DND-41 (cell line): ENCODE measurements around the gene EMP2.
"Not testable (repeated sequence)": the region's sequence is repeated elsewhere in the genome, so short reads cannot be mapped to it uniquely, and the experiment has no call there.

ENCODE experiments used
- ATAC-seq: fragments of 200-7000 bp; cut with Tn5 transposase; 3 replicates; pipeline ENCODE4 v1.9.1; 2021; ENCODE audit warnings: low read depth; ENCODE audit not compliant: insufficient read depth
- DNase-seq: peaks from one replicate; pipeline ENCODE4 v3.0.0-alpha.2; 2020
- H2AFZ ChIP-seq: 2 replicates; pipeline ENCODE4 v1.6.0; 2012; ENCODE audit warnings: low read depth, low read length
- H3K27ac ChIP-seq: 2 replicates; pipeline ENCODE4 v1.5.1; 2012; ENCODE audit warnings: low read length, inconsistent platforms
- H3K27me3 ChIP-seq: fragments of 200-600 bp; sonication (generic); 2 replicates; pipeline ENCODE4 v1.6.0; 2012; ENCODE audit warnings: low read length, mild to moderate bottlenecking, inconsistent platforms; ENCODE audit not compliant: insufficient read depth, poor library complexity
- H3K36me3 ChIP-seq: 2 replicates; pipeline ENCODE4 v1.5.1; 2012; ENCODE audit warnings: low read length, inconsistent platforms; ENCODE audit not compliant: insufficient read depth
- H3K4me1 ChIP-seq: 2 replicates; pipeline ENCODE4 v1.5.1; 2012; ENCODE audit warnings: mild to moderate bottlenecking, low read length; ENCODE audit not compliant: insufficient read depth
- H3K4me2 ChIP-seq: 2 replicates; pipeline ENCODE4 v1.6.0; 2012; ENCODE audit warnings: mild to moderate bottlenecking, moderate library complexity, low read length, inconsistent platforms; ENCODE audit not compliant: insufficient read depth
- H3K4me3 ChIP-seq, 2 experiments: fragments of 200-600 bp in 1 of 2; shearing (Covaris generic) in 1 of 2; 2 replicates each; pipeline ENCODE4 v1.5.1; 2012 to 2016; ENCODE audit warnings: inconsistent platforms in 2 of 2, low read length in 2 of 2, mild to moderate bottlenecking in 2 of 2, low read depth in 1 of 2, moderate library complexity in 1 of 2
- H3K79me2 ChIP-seq: 2 replicates; pipeline ENCODE4 v1.6.0; 2012; ENCODE audit warnings: low read length, inconsistent platforms; ENCODE audit not compliant: insufficient read depth
- H3K9ac ChIP-seq: 2 replicates; pipeline ENCODE4 v1.6.0; 2012; ENCODE audit warnings: low read depth, mild to moderate bottlenecking, inconsistent platforms, low read length, moderate library complexity
- H3K9me3 ChIP-seq: 2 replicates; pipeline ENCODE4 v1.5.1; 2012; ENCODE audit warnings: low read length, moderate library complexity, mild to moderate bottlenecking, inconsistent platforms; ENCODE audit not compliant: insufficient read depth, severe bottlenecking
- H4K20me1 ChIP-seq: 2 replicates; pipeline ENCODE4 v1.6.0; 2012; ENCODE audit warnings: low read length; ENCODE audit not compliant: insufficient read depth
- CTCF ChIP-seq: IDR thresholded peaks from 2 replicates; pipeline ENCODE4 v1.5.1; 2012; ENCODE audit warnings: borderline replicate concordance, low read length, moderate library complexity, mild to moderate bottlenecking; ENCODE audit not compliant: poor library complexity, severe bottlenecking; ENCODE audit errors: extremely low read depth
- EZH2 ChIP-seq: IDR thresholded peaks from 3 replicates; pipeline ENCODE4 v1.6.1; 2012; ENCODE audit warnings: borderline replicate concordance, low read depth, mild to moderate bottlenecking, moderate library complexity, low read length, inconsistent platforms; ENCODE audit not compliant: severe bottlenecking

The EMP2 gene

GRCh38 chr16:10564591-10564990 lies 15.8 kb downstream of the EMP2 start:
- Histone ChIP-seq H3K79me2 (no peaks in the 10 kb centered on the region), H3K4me1 (no peaks in the 10 kb centered on the region), H3K4me3 (no peak overlapping the region), H4K20me1 (no peaks in the 10 kb centered on the region), H3K4me2 (no peak overlapping the region), H3K27ac (no peak overlapping the region), H3K9me3 (peaks cover 6% of the 10 kb centered on the region), H3K36me3 (no peaks in the 10 kb centered on the region), H2AFZ (no peak overlapping the region), H3K9ac (no peak overlapping the region), H3K27me3 (no peaks in the 10 kb centered on the region)
- no peak for ATAC-seq
- TF ChIP-seq EZH2 (no peak), CTCF (no peak)
- no peak for DNase-seq

- H3K27ac ChIP-seq = no peak overlapping the region
- peaks cover 6% of the 10 kb centered on the region for H3K9me3 ChIP-seq
- H3K4me3 ChIP-seq = no peak overlapping the region
- no peaks in the 10 kb centered on the region for H4K20me1 ChIP-seq
- no peak for DNase-seq
- no peak overlapping the region for H3K9ac ChIP-seq
- H3K4me1 ChIP-seq = no peaks in the 10 kb centered on the region
- no peaks in the 10 kb centered on the region for H3K27me3 ChIP-seq
- no peak overlapping the region for H3K4me2 ChIP-seq
- TF ChIP-seq EZH2 (no peak), CTCF (no peak)
- ATAC-seq = no peak
- no peak overlapping the region for H2AFZ ChIP-seq
- no peaks in the 10 kb centered on the region for H3K79me2 ChIP-seq
- no peaks in the 10 kb centered on the region for H3K36me3 ChIP-seq
These were observed 18.0 kb downstream of the EMP2 start for GRCh38 chr16:10562361-10562899.

- Histone ChIP-seq H3K27ac (no peak overlapping the region), H4K20me1 (no peaks in the 10 kb centered on the region), H3K4me2 (no peak overlapping the region), H3K9ac (no peak overlapping the region), H3K9me3 (peaks cover 6% of the 10 kb centered on the region), H3K27me3 (no peaks in the 10 kb centered on the region), H3K4me3 (no peak overlapping the region), H2AFZ (no peak overlapping the region), H3K36me3 (no peaks in the 10 kb centered on the region), H3K79me2 (no peaks in the 10 kb centered on the region), H3K4me1 (no peaks in the 10 kb centered on the region)
- TF ChIP-seq CTCF (no peak), EZH2 (no peak)
- no peak for DNase-seq
- no peak for ATAC-seq
These were observed 19.0 kb downstream of the EMP2 start for GRCh38 chr16:10561425-10561824.

- Histone ChIP-seq H3K36me3 (no peaks in the 10 kb centered on the region), H3K9ac (no peak overlapping the region), H3K4me3 (no peak overlapping the region), H3K27me3 (peaks cover 3% of the 10 kb centered on the region), H3K9me3 (peaks cover 6% of the 10 kb centered on the region), H3K4me1 (no peaks in the 10 kb centered on the region), H3K4me2 (no peak overlapping the region), H4K20me1 (no peaks in the 10 kb centered on the region), H3K27ac (no peak overlapping the region), H2AFZ (no peak overlapping the region), H3K79me2 (no peaks in the 10 kb centered on the region)
- TF ChIP-seq EZH2 (no peak), CTCF (no peak)
- DNase-seq (no peak), ATAC-seq (no peak)
These were observed 19.4 kb downstream of the EMP2 start for GRCh38 chr16:10561001-10561400.

- not testable (repeated sequence) for H3K4me2 ChIP-seq, H3K79me2 ChIP-seq, H3K27me3 ChIP-seq, H4K20me1 ChIP-seq, H3K4me1 ChIP-seq, H3K9me3 ChIP-seq, H3K4me3 ChIP-seq, DNase-seq, H3K36me3 ChIP-seq, H3K9ac ChIP-seq, H3K27ac ChIP-seq, H2AFZ ChIP-seq, ATAC-seq
These were observed 20.6 kb downstream of the EMP2 start for GRCh38 chr16:10559792-10560191.
